Measurements from ENCODE around the gene NLRC5. TPM values are rescaled to one million over a fixed set of nuclear protein-coding genes. Genes with fewer than 3 reads are reported as not detected.

Gene NLRC5
- total RNA-seq (2014; rRNA removed) (0.98 and 4.4 TPM in 2 replicates), Bru-seq, nascent RNA (percentile 29 among the genes with signal in this experiment), BruChase-seq, experiment 1, labeled RNA remaining after a 6-hour chase (percentile 37 among the genes with signal in this experiment), BruChase-seq, experiment 2, labeled RNA remaining after a 2-hour chase (percentile 41 among the genes with signal in this experiment)
- long read RNA-seq, partial matches to known transcripts: 2 of 15 reads
- long read RNA-seq, other reads (novel, unspliced or antisense): 11 of 15 reads

GRCh38 chr16:56988948-56989945 is at the start of gene NLRC5:
TSS of gene NLRC5 (plus strand) at chr16:56989557. CDS start at chr16:57020713, 31,156 bp downstream.
- no peaks in the 10 kb centered on the region for H4K20me1 ChIP-seq (ENCODE audit: low read length)
- CTCF ChIA-PET: no interaction called here
- H3K79me2 ChIP-seq (ENCODE audit: low read length): no peaks in the 10 kb centered on the region
- TF ChIP-seq EZH2phosphoT487 (IDR thresholded peaks at IDR 0.05; ENCODE audit: borderline replicate concordance, low read length): no peak
- TF ChIP-seq EZH2 (IDR thresholded peaks at IDR 0.05; ENCODE audit: low read length, unreplicated experiment): no peak
- TF ChIP-seq, protein P1, sequence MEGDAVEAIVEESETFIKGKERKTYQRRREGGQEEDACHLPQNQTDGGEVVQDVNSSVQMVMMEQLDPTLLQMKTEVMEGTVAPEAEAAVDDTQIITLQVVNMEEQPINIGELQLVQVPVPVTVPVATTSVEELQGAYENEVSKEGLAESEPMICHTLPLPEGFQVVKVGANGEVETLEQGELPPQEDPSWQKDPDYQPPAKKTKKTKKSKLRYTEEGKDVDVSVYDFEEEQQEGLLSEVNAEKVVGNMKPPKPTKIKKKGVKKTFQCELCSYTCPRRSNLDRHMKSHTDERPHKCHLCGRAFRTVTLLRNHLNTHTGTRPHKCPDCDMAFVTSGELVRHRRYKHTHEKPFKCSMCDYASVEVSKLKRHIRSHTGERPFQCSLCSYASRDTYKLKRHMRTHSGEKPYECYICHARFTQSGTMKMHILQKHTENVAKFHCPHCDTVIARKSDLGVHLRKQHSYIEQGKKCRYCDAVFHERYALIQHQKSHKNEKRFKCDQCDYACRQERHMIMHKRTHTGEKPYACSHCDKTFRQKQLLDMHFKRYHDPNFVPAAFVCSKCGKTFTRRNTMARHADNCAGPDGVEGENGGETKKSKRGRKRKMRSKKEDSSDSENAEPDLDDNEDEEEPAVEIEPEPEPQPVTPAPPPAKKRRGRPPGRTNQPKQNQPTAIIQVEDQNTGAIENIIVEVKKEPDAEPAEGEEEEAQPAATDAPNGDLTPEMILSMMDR (conservative IDR thresholded peaks at IDR 0.05; ENCODE audit: low read depth, low read length): no peak
- no peak within 1 kb of the TSS for H3K27ac ChIP-seq (ENCODE audit: low read length)
- H3K36me3 ChIP-seq (ENCODE audit: low read depth, low read length): no peaks in the 10 kb centered on the region
- H3K4me3 ChIP-seq (ENCODE audit: low read length): peak within 1 kb of the TSS; percentile 90
- peak; percentile 82 for ATAC-seq
- no peaks in the 10 kb centered on the region for H3F3A ChIP-seq (ENCODE audit: low read length, unreplicated experiment)
- peak; percentile 63 for DNase-seq
- peak within 1 kb of the TSS; percentile 90 for H3K4me2 ChIP-seq (ENCODE audit: low read length)
- POLR2A ChIA-PET (ENCODE audit: unreplicated experiment): interaction anchor here (0.5 to 0.6 kb wide), 2 partner anchors 104 to 381 kb away, joined by 3 read pairs; partner anchors contain the start of gene MT2A
- no peaks in the 10 kb centered on the region for H3K9me2 ChIP-seq (replicated peaks; ENCODE audit: low read length)
- peak within 1 kb of the TSS; percentile 83 for H2AFZ ChIP-seq (ENCODE audit: low read length)
- H3K4me1 ChIP-seq (ENCODE audit: insufficient read depth, low read length): peaks cover 13% of the 10 kb centered on the region
- intact Hi-C loops (cut with micrococcal nuclease): loop anchor here (5.0 kb wide), 1 partner anchor 42 kb away; no protein-coding TSS in a partner anchor
- BruUV-seq (replicated peaks): no TSS peak
- H3K9me3 ChIP-seq (ENCODE audit: low read length): no peaks in the 10 kb centered on the region
- H3K9ac ChIP-seq (ENCODE audit: low read length): peak within 1 kb of the TSS; percentile 62
- H3K27me3 ChIP-seq (ENCODE audit: low read length): no peaks in the 10 kb centered on the region

DNA sequence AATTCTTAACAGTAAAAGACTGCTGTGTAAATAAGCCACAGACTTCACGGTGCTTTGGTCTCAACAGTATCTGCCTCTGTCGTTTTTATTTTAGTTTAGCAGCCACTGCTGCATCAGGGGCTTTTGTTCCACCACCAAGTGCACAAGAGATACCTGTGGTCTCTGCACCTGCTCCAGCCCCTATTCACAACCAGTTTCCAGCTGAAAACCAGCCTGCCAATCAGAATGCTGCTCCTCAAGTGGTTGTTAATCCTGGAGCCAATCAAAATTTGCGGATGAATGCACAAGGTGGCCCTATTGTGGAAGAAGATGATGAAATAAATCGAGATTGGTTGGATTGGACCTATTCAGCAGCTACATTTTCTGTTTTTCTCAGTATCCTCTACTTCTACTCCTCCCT is 49.6 kb upstream of the NLRC5 start:
- TF ChIP-seq EZH2 (IDR thresholded peaks at IDR 0.05; ENCODE audit: low read length, unreplicated experiment): no peak
- TF ChIP-seq, protein P1 (conservative IDR thresholded peaks at IDR 0.05; ENCODE audit: low read depth, low read length): no peak
- TF ChIP-seq EZH2phosphoT487 (IDR thresholded peaks at IDR 0.05; ENCODE audit: borderline replicate concordance, low read length): no peak
- intact Hi-C loops (cut with micrococcal nuclease): loop anchor here (10.0 kb wide), 1 partner anchor 145 kb away; no protein-coding TSS in a partner anchor
- H3K79me2 ChIP-seq (ENCODE audit: low read length): peaks cover 15% of the 10 kb centered on the region
- ATAC-seq (no peak), DNase-seq (no peak)
- H3F3A ChIP-seq (ENCODE audit: low read length, unreplicated experiment): no peaks in the 10 kb centered on the region
- no peak overlapping the region for H3K27ac ChIP-seq (ENCODE audit: low read length)
- H4K20me1 ChIP-seq (ENCODE audit: low read length): peaks cover 27% of the 10 kb centered on the region
- H3K9ac ChIP-seq (ENCODE audit: low read length): no peak overlapping the region
- no peaks in the 10 kb centered on the region for H3K9me3 ChIP-seq (ENCODE audit: low read length)
- H3K9me2 ChIP-seq (replicated peaks; ENCODE audit: low read length): no peaks in the 10 kb centered on the region
- POLR2A ChIA-PET (ENCODE audit: unreplicated experiment): no interaction called here
- CTCF ChIA-PET: no interaction called here
- H3K4me1 ChIP-seq (ENCODE audit: insufficient read depth, low read length): peaks cover 12% of the 10 kb centered on the region
- H2AFZ ChIP-seq (ENCODE audit: low read length): no peak overlapping the region
- H3K4me3 ChIP-seq (ENCODE audit: low read length): no peak overlapping the region
- BruUV-seq (replicated peaks): no TSS peak
- H3K4me2 ChIP-seq (ENCODE audit: low read length): no peak overlapping the region
- H3K27me3 ChIP-seq (ENCODE audit: low read length): no peaks in the 10 kb centered on the region
- H3K36me3 ChIP-seq (ENCODE audit: low read depth, low read length): peaks cover 79% of the 10 kb centered on the region
